ENCODE results near the gene RETN. TPM values are rescaled to one million over a fixed set of nuclear protein-coding genes. Genes with fewer than 3 reads are reported as not detected.

RETN gene
- total RNA-seq, 1 experiment from 2014 or later = not detected

GRCh38 chr19:7629347-7630054 lies 39.3 kb upstream of the RETN start, which contains the start of the genes PET100 and XAB2:
Gene PET100, plus strand, starts transcription at chr19:7629793. Its CDS starts 41 bp downstream, at chr19:7629834.
Gene XAB2, minus strand, starts transcription at chr19:7629545. Its CDS starts 18 bp downstream, at chr19:7629527.
- Histone ChIP-seq H3K4me1 (ENCODE audit: insufficient read depth, low read length, poor library complexity, severe bottlenecking) (peaks cover 12% of the 10 kb centered on the region), H3K9me3 (ENCODE audit: low read depth, low read length, poor library complexity, severe bottlenecking) (no peaks in the 10 kb centered on the region), H3K27me3 (replicated peaks; ENCODE audit: insufficient read depth, low read depth, low read length, poor library complexity) (no peaks in the 10 kb centered on the region), H3K4me3 (ENCODE audit: low read depth, low read length, poor library complexity, severe bottlenecking) (peak within 1 kb of the TSS; percentile 83), H3K27ac (ENCODE audit: low read depth, low read length, poor library complexity, severe bottlenecking) (peak within 1 kb of the TSS; percentile 85), H3K36me3 (ENCODE audit: insufficient read depth, low read length, poor library complexity, severe bottlenecking) (peaks cover 8% of the 10 kb centered on the region)
- ChIA-PET POLR2A (ENCODE audit: low non-redundant PET) (interaction anchor here (0.7 kb wide), 1 partner anchor 14 kb away, joined by 3 read pairs; no protein-coding TSS in a partner anchor), CTCF (interaction anchor here (1.0 kb wide), 2 partner anchors 51 to 61 kb away, joined by 4 to 5 read pairs; partner anchors contain the start of gene TRAPPC5)
- no peak for TF ChIP-seq EZH2 (IDR thresholded peaks at IDR 0.05; ENCODE audit: borderline replicate concordance, low read depth, low read length, poor library complexity, severe bottlenecking)
- BruUV-seq (replicated peaks) = no TSS peak
- peak; percentile 98 for DNase-seq (ENCODE audit: low spot score)
- intact Hi-C loops (cut with micrococcal nuclease; ENCODE audit: unreplicated experiment) = no loop called here

GRCh38 chr19:7631577-7631976 lies 37.3 kb upstream of the RETN start:
- CTCF ChIA-PET = no interaction called here

GRCh38 chr19:7632340-7633203 lies 36.3 kb upstream of the RETN start:
- intact Hi-C loops (cut with micrococcal nuclease; ENCODE audit: unreplicated experiment) = no loop called here
- CTCF ChIA-PET = no interaction called here
- no peak for TF ChIP-seq EZH2 (IDR thresholded peaks at IDR 0.05; ENCODE audit: borderline replicate concordance, low read depth, low read length, poor library complexity, severe bottlenecking)
- no peak for TF ChIP-seq CTCF (conservative IDR thresholded peaks at IDR 0.05; ENCODE audit: low read depth, low read length)

More at GRCh38 chr19:7631577-7631976, 37.3 kb upstream of the RETN start:
- DNase-seq (ENCODE audit: low spot score) = no peak
- peaks cover 3% of the 10 kb centered on the region for H3K36me3 ChIP-seq (ENCODE audit: insufficient read depth, low read length, poor library complexity, severe bottlenecking)
- BruUV-seq (replicated peaks) = no TSS peak
- H3K27me3 ChIP-seq (replicated peaks; ENCODE audit: insufficient read depth, low read depth, low read length, poor library complexity) = no peaks in the 10 kb centered on the region
- TF ChIP-seq EZH2 (IDR thresholded peaks at IDR 0.05; ENCODE audit: borderline replicate concordance, low read depth, low read length, poor library complexity, severe bottlenecking) = no peak
- no peak for TF ChIP-seq CTCF (conservative IDR thresholded peaks at IDR 0.05; ENCODE audit: low read depth, low read length)
- POLR2A ChIA-PET (ENCODE audit: low non-redundant PET) = no interaction called here
- peaks cover 18% of the 10 kb centered on the region for H3K4me1 ChIP-seq (ENCODE audit: insufficient read depth, low read length, poor library complexity, severe bottlenecking)
- no peak overlapping the region for H3K27ac ChIP-seq (ENCODE audit: low read depth, low read length, poor library complexity, severe bottlenecking)
- no peaks in the 10 kb centered on the region for H3K9me3 ChIP-seq (ENCODE audit: low read depth, low read length, poor library complexity, severe bottlenecking)
- H3K4me3 ChIP-seq (ENCODE audit: low read depth, low read length, poor library complexity, severe bottlenecking) = no peak overlapping the region
- intact Hi-C loops (cut with micrococcal nuclease; ENCODE audit: unreplicated experiment) = no loop called here

More at GRCh38 chr19:7632340-7633203, 36.3 kb upstream of the RETN start:
- POLR2A ChIA-PET (ENCODE audit: low non-redundant PET) = no interaction called here
- Histone ChIP-seq H3K9me3 (ENCODE audit: low read depth, low read length, poor library complexity, severe bottlenecking) (no peaks in the 10 kb centered on the region), H3K36me3 (ENCODE audit: insufficient read depth, low read length, poor library complexity, severe bottlenecking) (no peaks in the 10 kb centered on the region), H3K27ac (ENCODE audit: low read depth, low read length, poor library complexity, severe bottlenecking) (no peak overlapping the region), H3K4me3 (ENCODE audit: low read depth, low read length, poor library complexity, severe bottlenecking) (no peak overlapping the region), H3K4me1 (ENCODE audit: insufficient read depth, low read length, poor library complexity, severe bottlenecking) (peaks cover 20% of the 10 kb centered on the region), H3K27me3 (replicated peaks; ENCODE audit: insufficient read depth, low read depth, low read length, poor library complexity) (no peaks in the 10 kb centered on the region)
- BruUV-seq (replicated peaks) = no TSS peak
- no peak for DNase-seq (ENCODE audit: low spot score)

Data from A673 (cell line).